Measurements from ENCODE around the gene VPS11.
"Not testable (repeated sequence)": the region's sequence is repeated elsewhere in the genome, so short reads cannot be mapped to it uniquely, and the experiment has no call there.

VPS11 gene

GRCh38 chr11:119067371-119068222 is at the start of gene VPS11:
TSS of gene VPS11 (plus strand) at chr11:119067818. CDS start at chr11:119067824, 6 bp downstream.
- peak; percentile 98 for DNase-seq (ENCODE audit: low read depth)

GRCh38 chr11:119018074-119018938 is 49.3 kb upstream of the VPS11 start, which contains the start of the genes RPS25 and TRAPPC4:
TSS of gene RPS25 (minus strand) at chr11:119018343. CDS start at chr11:119018284, 59 bp downstream.
TSS of gene TRAPPC4 (plus strand) at chr11:119018766. CDS start at chr11:119018796, 30 bp downstream.
- DNase-seq (ENCODE audit: low read depth) = peak; percentile 97

DNA sequence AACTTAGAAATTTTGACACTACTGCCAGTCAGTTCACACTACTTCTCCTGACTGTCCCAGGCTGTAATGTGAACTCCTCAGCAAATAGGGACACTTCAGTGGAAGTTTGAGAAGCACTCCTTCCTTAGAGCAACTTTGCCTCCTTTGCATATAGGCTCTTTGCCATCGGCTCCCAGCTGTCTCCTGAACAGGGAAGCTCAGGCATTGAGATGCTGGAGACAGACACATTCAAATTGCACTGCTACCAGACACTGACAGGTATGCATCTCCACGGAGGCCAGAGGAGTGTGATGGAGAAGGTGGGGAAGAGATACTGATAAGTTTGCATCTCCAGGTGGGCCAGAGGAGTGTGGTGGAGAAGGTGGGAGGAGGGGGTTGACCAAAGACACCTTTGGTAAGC is 47.6 kb upstream of the VPS11 start:
- DNase-seq (ENCODE audit: low read depth) = peak; percentile 15

DNA sequence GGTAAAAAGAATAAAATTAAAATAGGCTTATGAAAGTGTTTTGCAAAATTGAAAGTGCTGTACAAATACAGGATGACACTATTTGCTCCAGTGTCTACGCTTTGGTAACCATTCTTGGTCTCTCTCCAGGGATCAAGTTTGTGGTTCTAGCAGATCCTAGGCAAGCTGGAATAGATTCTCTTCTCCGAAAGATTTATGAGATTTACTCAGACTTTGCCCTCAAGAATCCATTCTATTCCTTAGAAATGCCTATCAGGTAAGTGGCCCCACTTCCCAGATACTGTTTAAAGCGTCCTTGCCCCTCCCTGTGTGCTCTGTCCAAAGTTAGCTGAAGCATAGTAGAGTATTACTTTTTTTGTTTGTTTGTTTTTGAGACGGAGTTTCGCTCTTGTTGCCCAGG is 46.0 kb upstream of the VPS11 start:
- DNase-seq (ENCODE audit: low read depth) = no peak

- peak; percentile 82 for DNase-seq (ENCODE audit: low read depth)
Measured at GRCh38 chr11:119023741-119024140, 43.9 kb upstream of the VPS11 start.

DNA sequence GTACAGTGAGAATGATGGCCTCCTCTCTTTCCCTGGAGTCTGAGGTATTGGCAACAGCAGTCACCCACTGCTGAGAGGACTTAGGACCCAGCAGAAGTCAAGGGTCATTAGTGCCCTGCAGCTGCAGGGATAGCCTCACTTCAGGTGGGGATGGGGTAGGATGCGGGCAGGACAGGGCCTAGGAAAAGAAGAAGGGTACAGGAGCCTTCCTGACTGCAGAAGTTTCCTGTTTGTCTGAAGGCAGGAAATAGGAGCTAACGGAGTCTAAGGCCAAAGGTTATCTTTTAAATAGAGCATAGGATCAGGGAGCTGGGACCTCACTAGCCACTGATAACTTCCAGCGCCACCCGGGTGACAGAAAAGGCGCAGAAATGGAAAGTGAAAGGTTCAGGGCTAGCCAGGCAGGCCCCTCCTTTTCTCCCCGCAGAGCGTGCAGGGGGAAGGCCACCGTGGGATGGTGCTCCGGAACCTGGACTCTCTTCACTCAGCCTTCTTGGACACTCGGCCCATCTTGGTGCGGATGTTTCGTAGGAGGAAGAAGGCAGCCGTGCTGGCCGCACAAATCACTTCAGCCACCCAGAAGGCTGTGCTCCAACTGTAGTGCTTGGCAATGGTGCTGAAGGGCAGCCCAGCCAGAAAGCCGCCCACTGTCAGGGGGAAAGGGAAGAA is 43.1 kb upstream of the VPS11 start:
- no peak for DNase-seq (ENCODE audit: low read depth)

- DNase-seq (ENCODE audit: low read depth) = no peak
Measured at GRCh38 chr11:119025099-119025473, 42.5 kb upstream of the VPS11 start.

GRCh38 chr11:119025541-119025940 is 42.1 kb upstream of the VPS11 start:
- no peak for DNase-seq (ENCODE audit: low read depth)

- no peak for DNase-seq (ENCODE audit: low read depth)
Measured at GRCh38 chr11:119025978-119026766, 41.4 kb upstream of the VPS11 start.

DNA sequence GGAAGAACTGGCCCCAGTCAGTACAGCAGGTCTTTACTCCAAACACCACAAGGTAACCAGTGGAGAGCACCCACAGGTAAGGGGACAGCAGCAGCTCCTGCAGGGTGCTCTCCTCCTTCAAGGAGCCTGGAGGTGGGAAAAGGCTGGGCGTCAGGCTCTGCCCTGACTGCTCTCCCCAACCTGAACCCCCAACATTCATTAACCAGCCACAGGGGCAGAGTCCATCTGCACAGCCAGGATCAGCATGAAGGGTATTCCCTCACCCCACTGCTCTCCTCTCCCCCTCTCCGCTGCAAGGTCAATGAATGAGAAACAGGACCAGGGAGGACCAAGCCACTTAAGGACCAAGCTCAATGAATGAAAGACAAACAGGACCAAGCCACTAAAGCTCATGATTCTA is 40.6 kb upstream of the VPS11 start:
- DNase-seq (ENCODE audit: low read depth) = no peak

DNA sequence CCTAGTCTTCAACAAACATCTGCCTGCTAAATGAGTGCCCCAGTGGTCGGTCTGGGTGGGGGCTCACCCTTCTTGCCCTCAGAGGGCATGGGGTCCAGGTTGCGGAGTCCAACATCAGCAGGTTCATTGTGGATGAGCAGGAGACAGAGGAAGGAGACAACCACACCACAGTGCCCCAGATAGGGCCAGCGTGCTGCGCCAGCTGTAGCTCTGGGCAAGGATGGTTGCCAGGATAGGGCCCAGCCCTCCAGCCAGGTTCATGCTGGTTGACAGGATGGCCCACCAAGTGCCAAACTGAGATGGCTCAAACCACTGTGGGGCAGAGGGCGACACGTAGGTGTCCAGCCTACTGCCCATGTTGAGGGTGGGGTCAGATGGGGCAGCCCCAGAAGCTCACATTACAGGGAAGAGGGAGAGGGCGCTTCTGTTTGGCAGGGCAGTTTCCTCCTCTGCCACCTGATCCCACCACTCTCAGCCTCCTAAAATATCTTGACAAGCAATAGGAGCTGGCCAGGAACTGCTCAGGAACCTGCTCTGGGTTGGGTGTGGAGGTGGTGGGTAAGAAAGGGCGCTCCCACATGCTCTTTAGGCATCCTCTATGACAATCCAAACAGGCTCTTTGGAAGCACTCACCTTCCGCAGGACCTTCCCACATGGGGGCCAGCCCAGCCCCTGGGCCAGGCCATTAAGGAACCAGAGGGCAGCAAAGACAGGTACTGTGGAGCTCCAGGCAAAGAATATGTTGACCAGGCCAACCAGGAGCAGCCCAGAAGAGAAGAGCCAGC is 39.9 kb upstream of the VPS11 start:
- DNase-seq (ENCODE audit: low read depth) = no peak

- no peak for DNase-seq (ENCODE audit: low read depth)
Measured at GRCh38 chr11:119028346-119029068, 39.1 kb upstream of the VPS11 start.

DNA sequence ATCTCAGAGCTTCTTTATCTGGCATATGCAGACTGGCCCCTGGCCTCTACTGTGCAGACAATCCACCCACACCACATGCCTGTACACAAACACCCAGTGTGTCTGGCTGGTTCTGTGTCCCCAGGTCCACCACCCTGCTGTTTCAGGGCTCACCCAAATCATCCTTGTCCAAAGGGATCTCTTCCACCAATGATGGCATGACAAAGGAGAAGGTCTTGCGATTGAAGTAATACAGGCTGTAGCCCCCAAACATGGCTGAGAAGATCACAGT is 38.6 kb upstream of the VPS11 start:
- no peak for DNase-seq (ENCODE audit: low read depth)

GRCh38 chr11:119029340-119030028 is 38.1 kb upstream of the VPS11 start:
- DNase-seq (ENCODE audit: low read depth) = no peak

GRCh38 chr11:119030029-119030328 is 37.6 kb upstream of the VPS11 start:
- DNase-seq (ENCODE audit: low read depth) = no peak

DNA sequence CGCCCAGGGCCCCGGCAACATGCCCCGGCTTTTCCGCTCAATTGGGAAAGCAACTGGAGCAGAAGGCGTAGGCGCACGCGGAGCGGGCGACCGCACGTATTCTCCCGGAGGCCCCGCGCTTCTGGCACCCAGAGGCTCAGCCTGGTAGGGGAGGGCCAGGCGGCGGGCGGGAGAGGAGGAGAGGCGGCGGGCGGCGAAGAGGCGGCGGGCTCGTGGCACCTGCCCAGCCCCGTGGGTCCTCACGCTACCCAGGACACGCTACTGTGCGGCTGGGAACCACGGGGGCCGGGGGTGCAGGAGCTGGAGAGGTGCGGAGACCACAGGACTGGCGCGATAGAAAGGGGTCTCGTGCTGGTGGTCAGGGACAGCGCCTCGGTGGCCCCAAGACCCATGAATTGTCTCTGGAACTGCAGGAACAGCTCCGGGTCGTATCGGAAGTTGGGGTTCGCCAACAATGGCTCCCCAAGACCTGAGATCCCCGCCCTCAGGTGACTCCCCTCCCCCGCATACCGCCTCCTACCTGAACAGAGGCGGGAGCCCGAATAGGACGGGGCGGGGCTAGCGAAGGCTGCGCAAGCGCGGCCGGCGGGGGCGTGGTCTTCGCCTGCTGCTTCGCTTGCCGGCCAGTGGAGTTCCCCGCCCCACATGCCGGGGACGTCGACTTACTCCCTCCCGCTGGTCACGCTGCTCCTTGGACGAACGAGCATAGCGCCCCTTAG is 37.1 kb upstream of the VPS11 start, which contains the start of gene SLC37A4:
TSS of gene SLC37A4 (minus strand) at position 549 of the 719 bp plus-strand sequence.
- peak; percentile 97 for DNase-seq (ENCODE audit: low read depth)

GRCh38 chr11:119031912-119032280 is 35.7 kb upstream of the VPS11 start:
- no peak for DNase-seq (ENCODE audit: low read depth)

GRCh38 chr11:119033421-119033820 is 34.2 kb upstream of the VPS11 start:
- not testable (repeated sequence) for DNase-seq (ENCODE audit: low read depth)

DNA sequence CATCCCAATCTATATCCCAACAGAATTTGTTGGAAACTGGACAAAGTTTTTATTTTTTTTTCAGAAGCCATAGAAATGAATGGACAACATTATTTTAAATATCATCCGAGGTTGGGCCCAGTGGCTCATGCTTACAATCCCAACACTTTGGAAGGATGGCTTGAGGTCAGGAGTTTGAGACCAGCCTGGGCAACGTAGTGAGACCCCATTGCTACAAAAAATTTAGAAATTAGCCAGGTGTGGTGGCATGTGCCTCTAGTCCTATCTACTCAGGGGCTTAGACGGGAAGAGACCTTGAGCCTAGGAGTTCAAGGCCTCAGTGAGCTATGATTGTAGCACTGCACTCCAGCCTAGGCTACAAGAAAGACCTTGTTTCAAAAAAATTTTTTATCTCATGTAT is 32.8 kb upstream of the VPS11 start:
- DNase-seq (ENCODE audit: low read depth) = no peak
